Measurements from ENCODE around the gene LRRC32. TPM values are rescaled to one million over a fixed set of nuclear protein-coding genes. Genes with fewer than 3 reads are reported as not detected.

LRRC32 gene
- total and polyA plus RNA-seq, 2 donors (not counting 1 experiment from before 2014, with no cell fraction given) = 19.2 to 103 TPM

DNA sequence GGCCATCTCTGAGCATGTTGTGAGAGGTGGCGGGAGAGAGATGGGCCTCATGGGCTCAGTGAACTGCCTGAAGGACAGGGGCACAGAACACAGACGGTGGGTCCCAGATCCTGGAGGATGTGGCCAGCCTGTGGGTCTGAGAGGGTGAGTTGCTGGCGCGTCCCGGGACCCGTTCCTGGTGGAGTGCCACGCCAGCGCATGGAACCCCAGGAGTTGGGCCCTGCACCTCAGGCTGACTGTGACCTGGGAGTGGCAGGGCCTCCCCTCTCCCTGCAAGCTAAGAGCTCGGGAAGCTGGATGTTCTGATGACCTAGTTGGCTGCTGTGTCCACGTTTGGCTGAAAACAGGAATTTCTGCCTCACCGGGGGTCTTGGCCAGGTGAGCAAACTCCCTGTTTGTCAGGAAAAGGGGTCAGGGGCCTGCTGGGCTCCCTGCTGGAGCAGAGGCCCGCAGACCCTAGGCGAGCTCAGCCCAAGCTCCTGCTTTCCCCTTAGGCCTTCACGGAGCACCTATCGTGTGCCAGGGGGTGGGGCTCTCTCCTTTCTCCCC is 15.0 kb downstream of the LRRC32 start:
- H3K4me2 ChIP-seq (ENCODE audit: extremely low read depth, insufficient read depth, low read length) = no peak overlapping the region
- no peak for DNase-seq (ENCODE audit: low read depth in 2 of 2)
- no peaks in the 10 kb centered on the region for H3K27me3 ChIP-seq (ENCODE audit: control insufficient read depth, insufficient read depth, low read length)
- no peak overlapping the region for H3K4me3 ChIP-seq (replicated peaks in 1 of 4; ENCODE audit: control extremely low read depth in 1 of 4, insufficient read depth in 1 of 4, low read depth in 3 of 4, low read length in 4 of 4)
- TF ChIP-seq EZH2 (IDR thresholded peaks at IDR 0.05; ENCODE audit: low read length, missing control alignments) (no peak), CTCF (conservative IDR thresholded peaks at IDR 0.05 in 1 of 2, IDR thresholded peaks at IDR 0.05 in 1 of 2; ENCODE audit: low read depth in 1 of 2, low read length in 2 of 2) (no peak)
- H4K20me1 ChIP-seq (ENCODE audit: control insufficient read depth, extremely low read depth, insufficient read depth, low read length) = no peaks in the 10 kb centered on the region
- H2AFZ ChIP-seq (ENCODE audit: low read length) = no peak overlapping the region
- no peaks in the 10 kb centered on the region for H3K79me2 ChIP-seq (ENCODE audit: control insufficient read depth, insufficient read depth, low read length)
- H3K4me1 ChIP-seq (ENCODE audit: control insufficient read depth, extremely low read depth, insufficient read depth, low read length) = peaks cover 35% of the 10 kb centered on the region
- no peak overlapping the region for H3K27ac ChIP-seq (ENCODE audit: insufficient read depth, low read length)
- H3K36me3 ChIP-seq (ENCODE audit: control insufficient read depth, insufficient read depth, low read length) = peaks cover 11% of the 10 kb centered on the region
- H3K9me3 ChIP-seq (ENCODE audit: control insufficient read depth, insufficient read depth, low read depth, low read length) = no peaks in the 10 kb centered on the region
- no peak overlapping the region for H3K9ac ChIP-seq (ENCODE audit: insufficient read depth, low read length)

DNA sequence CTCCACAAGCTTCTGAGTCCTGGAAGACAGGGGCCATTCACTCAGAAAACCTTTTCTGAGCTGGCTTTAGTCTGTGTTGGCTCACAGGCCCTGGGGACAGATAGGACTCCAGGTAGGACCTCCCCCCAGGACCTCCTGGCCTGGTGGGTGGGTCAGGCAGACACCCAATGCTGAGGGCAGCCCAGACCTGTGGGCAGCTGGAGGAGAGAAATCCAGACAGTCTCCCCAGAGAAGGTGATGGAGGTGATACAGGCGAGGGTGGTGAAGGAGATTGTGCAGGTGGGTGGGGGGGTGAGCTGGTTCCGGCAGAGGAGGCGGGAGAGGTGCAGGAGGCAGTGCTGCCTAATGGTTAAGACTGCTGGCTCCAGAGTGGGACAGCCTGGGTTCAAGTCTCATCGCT is 15.6 kb downstream of the LRRC32 start:
- no peak overlapping the region for H3K9ac ChIP-seq (ENCODE audit: insufficient read depth, low read length)
- TF ChIP-seq EZH2 (IDR thresholded peaks at IDR 0.05; ENCODE audit: low read length, missing control alignments) (no peak), CTCF (conservative IDR thresholded peaks at IDR 0.05 in 1 of 2, IDR thresholded peaks at IDR 0.05 in 1 of 2; ENCODE audit: low read depth in 1 of 2, low read length in 2 of 2) (no peak)

DNA sequence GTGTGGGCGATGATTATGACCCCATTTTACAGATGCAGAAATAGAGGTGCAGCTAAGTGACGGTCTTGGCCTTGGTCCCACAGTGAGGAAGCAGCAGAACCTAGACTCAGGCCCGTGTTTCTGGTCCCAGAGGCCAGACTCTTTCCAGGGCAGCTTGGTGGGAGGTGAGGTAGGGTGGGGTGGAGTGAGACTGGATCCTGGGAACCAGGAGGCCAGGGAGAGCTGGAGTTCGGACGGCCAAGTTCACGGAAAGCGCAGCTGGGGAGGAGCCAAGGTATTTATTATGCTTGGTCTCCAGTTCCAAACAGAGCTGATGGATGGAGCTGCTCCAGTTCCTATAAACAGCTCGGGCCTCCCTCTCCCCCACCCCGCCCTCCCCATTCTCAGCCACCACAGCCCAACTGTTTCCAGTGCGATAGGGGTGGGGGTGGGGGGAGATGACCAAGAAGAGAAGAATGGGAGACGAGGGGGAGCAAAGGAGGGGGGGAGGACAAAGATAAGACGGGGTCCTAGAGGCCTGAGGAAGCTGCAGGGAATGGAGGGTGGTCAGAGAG is 16.2 kb downstream of the LRRC32 start:
- H2AFZ ChIP-seq (ENCODE audit: low read length) = no peak overlapping the region
- H3K36me3 ChIP-seq (ENCODE audit: control insufficient read depth, insufficient read depth, low read length) = peaks cover 4% of the 10 kb centered on the region
- H3K4me1 ChIP-seq (ENCODE audit: control insufficient read depth, extremely low read depth, insufficient read depth, low read length) = peaks cover 40% of the 10 kb centered on the region
- H3K9ac ChIP-seq (ENCODE audit: insufficient read depth, low read length) = peak overlapping the region; percentile 4
- H3K9me3 ChIP-seq (ENCODE audit: control insufficient read depth, insufficient read depth, low read depth, low read length) = no peaks in the 10 kb centered on the region
- no peaks in the 10 kb centered on the region for H3K79me2 ChIP-seq (ENCODE audit: control insufficient read depth, insufficient read depth, low read length)
- no peaks in the 10 kb centered on the region for H4K20me1 ChIP-seq (ENCODE audit: control insufficient read depth, extremely low read depth, insufficient read depth, low read length)
- H3K27me3 ChIP-seq (ENCODE audit: control insufficient read depth, insufficient read depth, low read length) = no peaks in the 10 kb centered on the region
- no peak overlapping the region for H3K4me3 ChIP-seq (replicated peaks in 1 of 4; ENCODE audit: control extremely low read depth in 1 of 4, insufficient read depth in 1 of 4, low read depth in 3 of 4, low read length in 4 of 4)
- H3K27ac ChIP-seq (ENCODE audit: insufficient read depth, low read length) = peak overlapping the region; percentile 76
- TF ChIP-seq CTCF (conservative IDR thresholded peaks at IDR 0.05 in 1 of 2, IDR thresholded peaks at IDR 0.05 in 1 of 2; ENCODE audit: low read depth in 1 of 2, low read length in 2 of 2) = no peak
- TF ChIP-seq EZH2 (IDR thresholded peaks at IDR 0.05; ENCODE audit: low read length, missing control alignments) = no peak
- peak overlapping the region; percentile 70 for H3K4me2 ChIP-seq (ENCODE audit: extremely low read depth, insufficient read depth, low read length)
- DNase-seq (ENCODE audit: low read depth in 2 of 2) = peak; percentile 83 to 99

More for the DNA sequence above, 15.6 kb downstream of the LRRC32 start:
- no peaks in the 10 kb centered on the region for H3K9me3 ChIP-seq (ENCODE audit: control insufficient read depth, insufficient read depth, low read depth, low read length)
- H3K79me2 ChIP-seq (ENCODE audit: control insufficient read depth, insufficient read depth, low read length) = no peaks in the 10 kb centered on the region
- peak overlapping the region; percentile 50 for H3K27ac ChIP-seq (ENCODE audit: insufficient read depth, low read length)
- H3K27me3 ChIP-seq (ENCODE audit: control insufficient read depth, insufficient read depth, low read length) = no peaks in the 10 kb centered on the region
- no peak overlapping the region for H2AFZ ChIP-seq (ENCODE audit: low read length)
- H4K20me1 ChIP-seq (ENCODE audit: control insufficient read depth, extremely low read depth, insufficient read depth, low read length) = no peaks in the 10 kb centered on the region
- H3K36me3 ChIP-seq (ENCODE audit: control insufficient read depth, insufficient read depth, low read length) = peaks cover 7% of the 10 kb centered on the region
- no peak overlapping the region for H3K4me3 ChIP-seq (replicated peaks in 1 of 4; ENCODE audit: control extremely low read depth in 1 of 4, insufficient read depth in 1 of 4, low read depth in 3 of 4, low read length in 4 of 4)
- H3K4me2 ChIP-seq (ENCODE audit: extremely low read depth, insufficient read depth, low read length) = peak overlapping the region; percentile 15
- no peak for DNase-seq (ENCODE audit: low read depth in 2 of 2)
- peaks cover 38% of the 10 kb centered on the region for H3K4me1 ChIP-seq (ENCODE audit: control insufficient read depth, extremely low read depth, insufficient read depth, low read length)
